Kidney capillary endothelial cell (primary cell): ENCODE measurements around the gene IL27RA.
A peak's percentile ranks its signal among the peaks of the same experiment; 100 is the strongest.
"Not testable (repeated sequence)": the region's sequence is repeated elsewhere in the genome, so short reads cannot be mapped to it uniquely, and the experiment has no call there.

ENCODE experiments used
- DNase-seq: peaks from one replicate; pipeline ENCODE4 v3.0.0-alpha.2; 2018; ENCODE audit warnings: low spot score

The IL27RA gene

DNA sequence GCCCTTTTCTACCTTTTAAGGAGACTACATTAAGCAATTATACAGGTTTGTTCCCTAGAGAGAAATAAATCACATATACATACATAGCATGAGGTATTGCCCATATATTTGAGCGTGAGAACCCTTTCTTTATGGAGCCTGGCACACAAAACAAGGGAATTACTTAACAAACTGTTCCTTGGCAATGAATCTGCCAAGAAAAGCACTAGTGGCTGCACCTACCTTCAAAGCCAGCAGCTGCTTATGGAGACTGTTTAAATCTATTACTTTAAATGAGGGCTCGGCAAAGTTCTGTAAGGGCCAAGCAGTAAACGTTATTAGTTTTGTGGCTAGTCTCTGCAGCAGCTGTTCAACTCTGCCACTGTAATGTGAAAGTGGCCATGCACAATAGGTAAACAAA is 32.5 kb upstream of the IL27RA start:
- no peak for DNase-seq

DNA sequence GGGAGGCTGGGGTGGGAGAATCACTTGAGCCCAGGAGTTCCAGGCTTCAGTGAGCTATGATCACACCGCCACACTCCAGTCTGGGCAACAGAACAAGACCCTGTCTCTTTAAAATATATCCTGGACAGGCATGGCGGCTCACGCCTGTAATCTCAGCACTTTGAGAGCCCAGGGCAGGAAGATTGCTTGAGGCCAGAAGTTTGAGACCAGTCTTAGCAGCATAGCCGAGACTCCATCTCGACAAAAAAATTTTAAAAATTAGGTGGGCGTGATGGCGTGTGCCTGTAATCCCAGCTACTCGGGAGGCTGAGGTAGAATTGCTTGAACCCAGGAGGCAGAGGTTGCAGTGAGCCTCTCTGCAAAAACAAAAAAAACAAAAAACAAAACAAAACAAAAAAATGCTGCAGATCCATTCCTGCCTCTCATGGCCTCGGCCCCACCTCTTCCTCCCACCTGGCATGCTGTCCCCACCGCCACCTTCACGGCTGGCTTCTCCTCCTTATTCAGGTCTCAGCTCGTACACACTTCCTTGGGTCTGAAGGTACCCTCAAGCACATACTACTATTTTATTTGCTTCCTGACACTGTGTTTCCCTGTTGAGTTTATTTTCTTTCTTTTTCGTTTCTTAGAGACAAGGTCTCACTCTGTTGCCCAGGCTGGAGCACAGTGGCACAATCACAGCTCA is 30.7 kb upstream of the IL27RA start:
- DNase-seq = no peak

DNA sequence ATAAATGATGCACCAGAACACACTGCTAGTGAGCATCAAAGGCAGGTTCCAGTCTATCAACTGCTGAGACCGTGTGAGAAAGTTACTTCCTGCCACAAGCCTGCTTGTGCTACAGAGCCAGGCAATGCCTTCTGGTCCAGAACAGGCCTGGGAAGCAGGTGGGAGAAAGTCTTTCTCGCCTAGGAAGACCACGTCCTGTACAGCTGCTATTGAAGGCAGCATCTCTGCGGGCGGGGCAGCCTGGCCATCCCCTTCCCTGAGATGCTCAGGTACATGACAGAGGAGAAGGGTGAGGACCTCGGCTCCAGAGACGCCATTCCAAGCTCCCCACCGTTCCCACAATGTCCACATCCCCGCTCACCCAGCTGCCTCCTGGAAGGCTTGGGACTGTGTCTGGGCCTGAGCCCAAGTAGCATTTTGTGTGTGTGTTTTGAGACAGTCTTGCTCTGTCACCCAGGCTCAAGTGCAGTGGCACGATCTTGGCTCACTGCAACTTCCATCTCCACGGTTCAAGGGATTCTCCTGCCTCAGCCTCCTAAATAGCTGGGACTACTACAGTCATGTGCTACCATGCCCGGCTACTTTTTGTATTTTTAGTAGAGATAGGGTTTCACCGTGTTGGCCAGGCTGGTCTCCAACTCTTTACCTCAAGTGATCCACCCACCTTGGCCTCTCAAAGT is 28.9 kb upstream of the IL27RA start:
- no peak for DNase-seq

DNA sequence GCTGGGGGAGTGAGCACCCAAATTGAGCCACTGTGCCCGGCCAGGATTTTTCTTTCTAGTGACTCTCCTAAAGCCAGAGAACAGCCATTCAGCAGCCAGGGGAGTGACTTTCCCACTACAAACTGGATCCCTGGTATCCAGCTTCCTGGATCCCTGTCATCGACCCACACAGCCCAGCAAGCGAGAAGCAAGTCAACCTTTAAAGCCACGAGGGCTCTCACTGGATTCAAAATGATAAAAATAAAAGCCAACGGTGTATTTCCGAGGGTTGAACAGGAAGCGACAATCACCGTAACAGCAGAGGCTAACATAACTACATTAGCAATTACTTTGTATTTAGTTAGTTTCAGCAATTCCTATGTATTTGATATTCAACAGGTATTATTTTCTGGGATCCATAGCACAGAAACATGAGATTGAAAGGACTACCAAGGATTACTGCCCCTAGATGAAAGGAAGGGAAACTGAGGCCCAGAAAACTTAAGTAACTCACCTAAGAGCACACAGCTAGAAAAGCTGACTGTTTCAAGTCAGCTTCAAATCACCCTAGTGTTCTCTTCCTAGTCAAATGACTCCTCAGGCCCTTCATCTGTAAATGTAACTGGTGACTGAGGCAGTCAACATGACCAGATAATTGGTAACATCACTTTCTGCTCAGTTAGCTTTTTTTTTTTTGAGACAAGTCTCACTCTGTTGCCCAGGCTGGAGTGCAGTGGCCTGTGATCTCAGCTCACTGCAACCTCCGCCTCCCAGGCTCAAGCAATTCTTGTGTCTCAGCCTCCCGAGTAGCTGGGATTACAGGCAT is 28.1 kb upstream of the IL27RA start:
- DNase-seq = no peak

DNA sequence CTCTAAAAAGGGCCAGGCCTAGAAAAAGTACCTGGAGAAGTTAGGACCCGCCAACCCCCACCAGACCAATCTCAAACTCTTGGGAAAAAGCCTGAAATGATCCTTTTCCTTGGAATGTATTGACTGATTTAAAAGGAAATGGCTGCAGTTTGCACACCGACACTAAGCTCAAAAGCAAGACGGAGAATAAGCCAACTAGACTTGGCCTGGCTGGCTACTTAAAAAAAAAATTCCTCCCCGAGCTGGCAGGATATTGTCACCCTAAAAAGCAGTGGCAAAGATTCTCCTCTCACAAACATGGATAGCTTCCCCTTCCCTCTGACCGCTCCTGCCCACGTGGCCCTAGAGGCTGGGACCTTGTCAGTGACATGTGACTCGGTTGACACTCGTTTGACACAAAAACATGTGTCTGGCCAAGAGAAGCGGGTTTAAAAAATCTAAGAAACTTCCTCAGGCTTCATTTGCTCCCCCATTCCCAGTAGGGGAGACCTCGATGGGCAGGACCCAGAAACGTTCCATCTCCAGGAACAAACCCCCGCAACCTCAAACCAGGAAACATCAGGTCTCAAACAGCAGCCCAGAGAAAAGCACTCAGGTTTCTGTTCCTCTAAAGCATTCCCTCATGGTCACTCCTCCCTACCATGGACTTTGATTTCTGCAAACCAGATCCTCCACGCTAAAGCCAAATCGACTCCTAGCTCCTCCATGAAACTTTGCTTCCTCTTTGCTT is 26.8 kb upstream of the IL27RA start:
- DNase-seq = no peak

DNA sequence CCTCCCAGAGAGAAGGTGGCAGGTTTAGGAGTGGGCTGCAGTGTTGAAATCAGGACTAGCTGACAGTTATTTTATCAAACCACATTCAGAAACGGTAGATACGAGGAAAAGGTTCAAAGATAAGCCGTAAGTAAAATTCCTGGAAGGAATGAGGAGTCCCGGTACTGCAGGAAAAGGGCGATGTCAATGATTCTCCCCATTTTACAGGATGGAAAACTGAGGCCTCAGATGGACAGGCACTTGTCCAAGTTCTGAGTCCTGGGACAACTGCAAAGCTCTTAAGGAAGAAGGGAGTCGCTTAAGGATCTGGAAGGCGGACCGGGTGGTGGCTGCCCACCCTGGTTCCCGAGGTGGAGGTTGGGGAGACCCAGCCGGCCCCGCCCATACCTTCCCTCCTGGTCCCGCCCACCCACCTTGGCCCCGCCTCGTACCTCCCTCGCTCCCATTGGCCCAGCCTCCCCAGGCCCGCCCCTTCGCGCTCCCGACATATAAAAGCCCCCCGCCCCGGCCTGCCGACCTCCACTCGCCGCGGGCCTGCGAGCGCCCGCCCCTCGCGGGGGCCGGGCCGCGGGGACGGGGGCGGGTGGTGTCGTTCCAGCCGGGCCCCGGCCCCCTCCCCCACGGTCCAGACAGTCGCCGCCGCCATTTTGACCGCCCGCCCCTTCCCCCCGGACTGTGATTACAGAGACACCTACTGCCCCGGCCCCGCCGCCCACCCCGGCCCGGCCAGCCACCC is 26.0 kb upstream of the IL27RA start:
- DNase-seq = peak; percentile 84

DNA sequence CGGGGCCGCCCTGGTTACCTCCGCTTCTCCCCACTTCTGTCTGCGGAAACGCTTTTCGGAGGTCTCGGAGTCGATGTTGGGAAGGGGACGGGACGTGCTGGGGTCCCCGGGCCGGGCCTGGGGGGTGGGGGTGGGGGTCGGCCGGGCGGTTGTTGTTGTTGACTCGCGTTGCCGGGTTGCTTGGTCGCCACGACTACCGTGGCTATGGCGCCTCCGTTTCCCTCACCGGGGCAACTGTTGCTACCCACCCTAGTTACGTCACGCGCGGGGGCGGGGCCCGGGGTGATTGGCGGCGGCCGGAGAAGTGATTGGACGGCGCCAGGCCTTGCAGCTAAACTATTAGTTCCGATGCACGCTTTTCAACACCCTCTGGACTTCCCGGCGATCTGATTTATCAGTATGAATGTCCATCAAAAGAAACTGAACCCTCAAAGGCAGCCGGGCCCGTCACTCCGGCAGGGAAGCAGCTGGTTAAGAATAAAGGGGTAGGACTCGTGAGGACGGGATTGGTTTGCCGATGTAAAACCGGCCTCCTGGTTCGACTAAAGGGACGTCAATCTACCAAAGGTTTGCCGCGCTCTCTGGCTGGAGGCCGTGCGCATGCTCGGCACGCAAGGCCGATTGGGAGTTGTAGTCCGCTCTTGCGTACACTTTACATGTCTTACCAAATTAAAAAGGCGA is 25.3 kb upstream of the IL27RA start, which contains the start of gene RFX1:
TSS of gene RFX1 (minus strand) at position 236 of the 681 bp plus-strand sequence. CDS start 12,477 bp downstream, outside the sequence.
- DNase-seq = peak; percentile 100

DNA sequence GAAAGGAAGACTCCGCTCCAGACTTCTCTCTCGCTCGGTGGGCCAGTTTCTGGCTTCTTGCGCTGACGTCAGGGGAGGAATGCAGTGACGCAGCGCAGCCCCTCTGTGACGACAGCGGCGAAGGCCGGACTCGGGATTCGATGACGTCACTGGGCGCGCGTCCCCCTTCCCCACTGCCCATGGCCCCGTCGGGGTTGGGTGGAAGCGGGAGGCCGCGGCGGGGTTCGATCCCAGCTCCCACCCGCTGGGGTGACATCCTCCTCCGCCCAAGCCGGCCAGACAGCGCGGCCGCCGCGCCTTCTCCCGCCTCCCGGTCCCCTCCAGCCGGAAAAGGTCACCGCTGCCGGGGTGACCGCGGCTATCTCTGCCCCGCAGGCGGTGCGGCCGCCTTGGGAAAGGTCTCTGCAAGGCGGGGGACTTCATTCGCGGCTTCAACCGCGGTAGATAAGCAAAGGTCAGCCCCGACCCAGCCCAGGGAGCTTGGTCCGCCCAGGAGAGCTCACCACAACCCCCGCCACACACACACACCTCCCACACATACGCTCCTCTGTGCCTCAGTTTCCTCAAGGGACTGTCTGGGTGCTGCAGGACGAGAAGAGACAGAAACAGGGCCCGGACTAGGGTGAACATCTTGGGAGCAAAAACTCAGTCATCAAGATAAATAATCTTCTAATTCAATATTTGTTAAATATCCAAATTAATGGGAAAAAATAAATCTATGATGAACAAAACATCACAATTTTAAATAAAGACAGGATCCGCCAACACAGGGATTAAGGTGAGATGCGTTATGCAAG is 24.6 kb upstream of the IL27RA start:
- no peak for DNase-seq

DNA sequence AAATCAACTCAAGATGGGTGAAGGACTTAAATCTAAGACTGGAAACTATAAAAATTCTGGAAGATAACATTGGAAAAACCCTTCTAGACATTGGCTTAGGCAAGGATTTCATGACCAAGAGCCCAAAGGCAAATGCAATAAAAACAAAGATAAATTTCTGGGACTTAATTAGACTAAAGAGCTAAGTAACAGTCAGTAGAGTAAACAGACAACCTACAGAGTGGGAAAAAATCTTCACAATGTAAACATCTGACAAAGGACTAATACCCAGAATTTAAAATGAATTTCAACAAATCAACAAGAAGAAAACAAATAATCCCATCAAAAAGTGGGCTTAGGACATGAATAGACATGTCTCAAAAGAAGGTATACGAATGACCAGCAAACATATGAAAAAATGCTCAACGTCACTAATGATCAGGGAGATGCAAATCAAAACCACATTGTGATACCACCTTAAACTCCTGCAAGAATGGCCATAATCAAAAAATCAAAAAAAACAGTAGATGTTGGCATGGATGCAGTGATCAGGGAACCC is 19.1 kb upstream of the IL27RA start:
- no peak for DNase-seq

DNA sequence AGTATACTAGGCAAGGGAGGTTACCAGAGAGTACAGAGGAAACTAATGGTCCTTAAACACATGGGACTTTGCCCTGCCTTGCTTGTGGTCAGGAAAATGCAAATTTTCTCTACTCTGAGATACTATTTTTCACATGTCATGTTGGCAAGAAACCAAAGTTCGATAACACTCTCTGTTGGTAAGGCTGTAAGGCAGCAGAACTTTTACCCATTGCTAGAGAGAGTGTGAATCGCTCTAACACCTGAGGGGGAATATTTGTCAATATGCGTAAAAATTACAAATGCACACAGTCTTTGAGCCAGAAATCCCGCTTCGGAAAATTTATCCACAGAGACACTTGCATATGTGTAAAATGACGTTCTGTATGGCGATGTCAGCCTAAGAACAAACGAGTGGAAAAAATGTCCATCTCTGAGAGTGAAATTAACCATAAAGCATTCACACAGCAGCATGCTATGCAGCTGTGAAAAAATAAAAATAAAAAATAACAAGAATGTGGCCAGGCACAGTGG is 16.0 kb upstream of the IL27RA start:
- DNase-seq = no peak

DNA sequence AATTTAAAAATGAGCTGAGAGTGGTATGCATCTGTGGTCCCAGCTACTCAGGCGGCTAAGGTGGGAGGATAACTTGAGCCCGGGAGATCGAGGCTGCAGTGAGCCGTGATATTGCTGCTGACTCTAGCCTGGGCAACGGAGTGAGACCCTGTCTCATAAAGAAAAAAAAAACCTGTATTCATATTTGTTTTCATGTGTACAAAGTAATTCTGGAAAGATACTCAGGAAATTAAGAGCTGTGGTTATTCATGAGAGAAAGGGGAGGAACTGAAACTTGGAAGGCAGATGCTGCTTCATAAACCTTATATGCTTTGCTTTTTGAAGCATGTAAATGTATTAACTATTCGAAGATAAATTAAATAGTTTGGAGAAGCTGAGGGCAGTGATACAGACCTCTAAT is 12.5 kb upstream of the IL27RA start:
- no peak for DNase-seq

DNA sequence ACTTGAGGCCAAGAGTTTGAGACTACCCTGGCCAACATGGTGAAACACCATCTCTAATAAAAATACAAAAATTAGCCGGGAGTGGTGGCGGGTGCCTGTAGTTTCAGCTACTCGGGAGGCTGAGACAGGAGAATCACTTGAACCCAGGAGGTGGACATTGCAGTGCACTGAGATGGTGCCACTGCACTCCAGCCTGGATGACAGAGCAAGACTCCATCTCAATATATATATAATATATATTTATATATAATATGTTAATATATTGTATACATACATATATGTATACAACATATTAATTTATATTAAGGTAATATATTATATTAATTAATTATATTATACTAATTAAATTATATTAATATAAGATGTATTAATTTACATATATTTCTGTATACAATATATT is 11.8 kb upstream of the IL27RA start:
- DNase-seq = not testable (repeated sequence)

DNA sequence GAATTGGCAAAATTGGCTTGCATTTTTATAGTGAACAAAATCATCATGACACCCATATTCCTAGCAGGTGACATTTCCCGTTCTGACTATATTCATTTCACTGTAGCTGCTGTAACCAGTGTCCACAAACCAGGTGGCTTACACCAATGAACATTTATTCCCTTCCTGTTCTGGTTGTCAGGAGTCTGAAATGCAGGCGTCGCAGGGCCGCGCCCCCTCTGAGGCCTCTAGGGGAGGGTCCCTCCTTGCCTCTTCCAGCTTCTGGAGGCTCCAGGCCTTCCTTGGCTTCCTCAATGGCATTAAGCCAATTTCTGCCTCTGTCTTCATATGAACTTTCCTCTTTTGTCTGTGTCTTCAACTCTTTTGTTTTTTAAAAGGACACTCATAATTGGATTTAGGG is 10.1 kb upstream of the IL27RA start:
- DNase-seq = no peak

DNA sequence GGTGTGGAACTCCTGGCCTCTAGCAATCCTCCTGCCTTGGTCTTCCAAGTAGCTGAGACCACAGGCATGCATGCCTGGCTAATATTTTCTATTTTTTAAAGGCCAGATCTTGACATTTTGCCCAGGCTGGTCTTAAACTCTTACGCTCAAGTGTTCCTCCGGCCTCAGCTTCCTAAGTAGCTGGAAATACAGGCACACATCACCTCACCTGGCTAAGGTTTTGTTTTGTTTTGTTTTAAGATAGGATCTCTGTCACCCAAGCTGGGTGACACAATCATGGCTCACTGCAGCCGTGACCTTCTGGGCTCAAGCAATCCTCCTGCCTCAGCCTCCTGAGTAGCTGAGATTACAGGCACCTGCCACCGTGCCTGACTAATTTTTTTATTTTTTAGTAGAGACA is 9.1 kb upstream of the IL27RA start:
- DNase-seq = no peak

DNA sequence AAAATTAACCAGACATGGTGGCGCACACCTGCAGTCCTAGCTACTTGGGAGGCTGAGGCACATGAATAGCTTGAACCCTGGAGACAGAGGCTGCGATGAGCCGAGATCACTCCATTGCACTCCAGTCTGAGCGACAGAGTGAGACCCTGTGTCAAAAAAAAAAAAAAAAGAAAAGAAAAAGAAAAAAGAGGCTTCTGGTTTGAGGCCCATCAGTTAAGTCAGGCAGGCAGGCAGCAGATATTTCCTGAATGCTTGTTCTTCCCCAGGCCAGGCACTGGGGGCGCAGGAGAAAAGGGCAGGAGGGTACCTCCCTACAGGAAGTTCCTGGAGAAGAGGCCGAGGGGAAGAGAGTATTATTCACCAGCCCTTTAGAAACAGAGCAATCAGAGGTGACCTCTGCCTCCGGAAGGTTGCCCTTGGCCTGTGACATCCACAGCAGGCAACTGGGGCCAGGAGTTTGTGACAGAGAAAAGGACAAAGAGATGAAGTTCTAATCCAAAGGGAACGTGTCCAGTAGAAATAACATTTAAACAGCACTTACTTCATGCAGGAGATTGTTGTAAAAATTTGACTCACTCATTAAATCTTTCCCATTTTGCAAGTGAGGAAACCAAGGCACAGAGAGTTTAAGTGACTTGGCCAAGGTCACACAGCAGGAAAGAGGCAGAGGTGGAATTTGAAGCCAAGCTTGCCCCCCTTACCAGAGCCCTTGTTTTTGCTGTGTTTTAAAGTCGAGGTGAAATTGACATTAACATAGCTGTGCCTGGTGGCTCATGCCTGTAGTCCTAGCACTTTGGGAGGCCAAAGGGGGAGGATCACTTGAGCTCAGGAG is 7.9 kb upstream of the IL27RA start:
- peak; percentile 71 for DNase-seq

DNA sequence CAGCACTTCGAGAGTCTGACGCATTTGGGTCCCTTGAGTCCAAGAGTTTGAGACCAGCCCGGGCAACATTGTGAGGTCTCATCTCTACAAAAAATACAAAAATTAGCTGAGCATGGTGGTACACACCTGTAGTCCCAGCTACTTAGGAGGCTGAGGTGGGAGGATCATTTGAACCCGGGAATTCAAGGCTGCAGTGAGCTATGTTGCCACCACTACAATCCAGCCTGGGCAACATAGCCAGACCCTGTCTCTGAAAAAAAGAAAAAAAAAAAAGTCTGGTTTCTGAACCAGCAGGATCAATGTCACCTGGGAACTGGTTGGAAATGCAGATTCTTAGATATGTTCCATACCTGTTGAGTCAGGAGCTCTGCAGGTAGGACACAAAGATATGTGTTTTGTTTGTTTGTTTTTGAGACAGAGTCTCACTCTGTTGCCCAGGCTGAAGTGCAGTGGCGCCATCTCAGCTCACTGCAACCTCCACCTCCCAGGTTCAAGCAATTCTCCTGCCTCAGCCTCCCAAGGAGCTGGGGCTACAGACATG is 4.8 kb upstream of the IL27RA start:
- not testable (repeated sequence) for DNase-seq

DNA sequence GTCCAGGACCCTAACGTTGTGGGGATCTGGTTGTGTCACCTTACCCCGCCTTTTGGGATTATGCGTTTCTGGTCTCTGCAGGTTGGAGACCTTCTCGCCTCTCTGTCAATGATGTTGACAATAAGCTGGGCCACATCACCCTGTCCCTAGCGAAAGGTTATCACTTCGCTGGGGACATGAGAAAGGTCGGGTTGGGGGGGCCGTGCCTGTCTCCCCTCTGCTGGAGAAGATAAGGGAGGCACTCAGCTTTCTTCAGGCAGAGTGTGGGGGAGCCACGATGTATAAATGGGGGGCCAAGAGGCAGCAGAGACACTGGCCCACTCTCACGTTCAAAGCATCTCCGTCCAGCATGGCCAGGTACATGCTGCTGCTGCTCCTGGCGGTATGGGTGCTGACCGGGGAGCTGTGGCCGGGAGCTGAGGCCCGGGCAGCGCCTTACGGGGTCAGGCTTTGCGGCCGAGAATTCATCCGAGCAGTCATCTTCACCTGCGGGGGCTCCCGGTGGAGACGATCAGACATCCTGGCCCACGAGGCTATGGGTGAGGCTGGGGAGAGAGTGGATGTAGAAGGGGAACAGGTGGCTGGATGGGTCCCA is 3.6 kb upstream of the IL27RA start, which contains the start of gene RLN3:
TSS of gene RLN3 (plus strand) at position 293 of the 595 bp plus-strand sequence. CDS start at position 350, 57 bp downstream.
- no peak for DNase-seq

DNA sequence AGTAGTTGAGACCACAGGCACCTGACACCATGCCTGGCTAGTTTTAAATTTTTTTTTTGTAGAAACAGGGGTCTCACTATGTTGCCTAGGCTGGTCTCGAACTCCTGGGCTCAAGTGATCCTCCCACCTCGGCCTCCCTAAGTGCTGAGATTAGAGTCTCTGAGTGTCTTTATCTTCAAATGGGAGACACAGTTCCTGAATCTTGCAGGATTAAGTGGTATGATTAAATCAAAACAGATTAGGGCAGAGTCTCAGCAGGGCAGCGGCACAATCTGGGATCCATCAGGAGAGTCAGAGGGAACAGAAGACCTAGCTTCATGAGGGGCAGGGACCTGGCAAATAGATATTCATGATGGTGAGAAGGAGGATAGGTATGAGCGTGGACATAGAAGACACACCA is 2.7 kb upstream of the IL27RA start:
- DNase-seq = no peak
